Neuron (in vitro differentiated cells): Measurements from ENCODE around the gene AMN.
"Not testable (repeated sequence)": the region's sequence is repeated elsewhere in the genome, so short reads cannot be mapped to it uniquely, and the experiment has no call there.

Experiments
- H2AFZ ChIP-seq: one replicate; pipeline ENCODE4 v1.6.1; 2013; ENCODE audit warnings: low read depth, mild to moderate bottlenecking, inconsistent platforms, low read length, moderate library complexity
- H3K27me3 ChIP-seq: one replicate; pipeline ENCODE4 v1.6.1; 2013; ENCODE audit warnings: low read length; ENCODE audit not compliant: insufficient read depth
- H3K36me3 ChIP-seq: one replicate; pipeline ENCODE4 v1.6.1; 2013; ENCODE audit warnings: low read length; ENCODE audit not compliant: insufficient read depth
- H3K4me1 ChIP-seq: one replicate; pipeline ENCODE4 v1.6.1; 2013; ENCODE audit warnings: low read length; ENCODE audit not compliant: insufficient read depth
- H3K4me3 ChIP-seq: 2 replicates; pipeline ENCODE4 v1.5.1; 2013; ENCODE audit warnings: mild to moderate bottlenecking, low read length, moderate library complexity
- H3K9me3 ChIP-seq: one replicate; pipeline ENCODE4 v1.6.1; 2013; ENCODE audit warnings: low read length

The AMN gene

DNA sequence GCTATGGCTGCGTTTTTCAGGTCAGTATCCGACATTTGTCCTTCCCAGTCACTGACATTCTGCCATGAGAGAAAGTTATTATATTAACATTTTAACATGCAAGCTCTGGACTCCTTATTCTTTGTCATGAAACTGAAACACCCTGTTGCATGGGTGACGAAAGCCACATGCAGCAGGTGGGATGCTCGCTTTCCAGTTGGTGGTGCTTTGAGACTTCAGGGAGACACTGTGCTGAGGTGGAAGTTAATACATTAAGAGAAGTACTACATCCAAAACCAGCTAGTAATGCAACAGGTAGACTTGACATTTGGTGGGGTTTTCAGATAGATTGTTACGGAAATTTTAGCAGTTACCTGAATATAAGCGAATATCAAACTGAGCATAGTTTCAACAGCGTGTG lies 32.8 kb upstream of the AMN start:
- H3K9me3 ChIP-seq, result no peaks in the 10 kb centered on the region
- H3K27me3 ChIP-seq, result no peaks in the 10 kb centered on the region
- H3K36me3 ChIP-seq, result peaks cover 46% of the 10 kb centered on the region
- no peaks in the 10 kb centered on the region for H3K4me1 ChIP-seq
- H2AFZ ChIP-seq, result no peak overlapping the region
- H3K4me3 ChIP-seq, result no peak overlapping the region

DNA sequence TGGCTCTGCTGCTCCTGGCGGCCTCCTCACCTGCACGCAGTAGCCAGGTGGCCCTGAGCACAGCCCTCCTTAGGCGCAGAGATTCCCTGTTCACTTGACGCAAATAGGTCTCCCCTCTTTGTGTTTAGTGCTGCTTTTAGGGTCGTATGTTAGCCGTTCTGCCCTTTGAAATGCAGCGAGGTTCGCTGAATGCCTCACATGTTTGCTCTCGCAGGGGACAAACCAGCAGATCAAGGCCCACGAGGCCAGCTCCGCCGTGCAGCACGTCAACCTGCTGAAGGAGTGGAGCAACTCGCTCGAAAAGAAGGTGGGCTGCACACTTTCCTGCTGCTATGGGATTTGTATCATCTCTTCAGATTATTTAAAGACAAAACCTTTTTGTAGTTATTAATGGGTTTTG lies 31.4 kb upstream of the AMN start:
- Histone ChIP-seq H2AFZ (no peak overlapping the region), H3K9me3 (no peaks in the 10 kb centered on the region), H3K4me1 (no peaks in the 10 kb centered on the region), H3K27me3 (no peaks in the 10 kb centered on the region), H3K36me3 (peaks cover 45% of the 10 kb centered on the region), H3K4me3 (no peak overlapping the region)

DNA sequence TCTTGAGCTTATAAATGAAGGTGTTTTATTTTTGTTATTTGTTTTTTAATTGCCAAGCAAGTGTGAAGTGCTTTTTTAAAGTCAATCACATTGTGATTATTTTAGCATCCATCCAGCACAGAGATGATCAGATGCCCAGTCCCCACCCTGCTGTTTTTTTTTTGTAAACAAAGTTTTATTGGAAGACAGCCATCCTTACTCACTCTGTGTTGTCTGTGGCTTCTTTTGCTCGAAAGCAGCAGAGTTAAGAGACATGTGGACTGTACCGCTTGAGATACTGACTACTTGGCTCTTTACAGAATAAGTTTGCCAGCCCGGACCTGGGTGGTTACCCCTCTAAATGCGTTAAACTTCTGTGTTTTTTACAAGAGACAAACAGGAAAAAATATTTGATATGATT lies 30.9 kb upstream of the AMN start:
- no peak overlapping the region for H3K4me3 ChIP-seq
- no peaks in the 10 kb centered on the region for H3K27me3 ChIP-seq
- H3K4me1 ChIP-seq, result no peaks in the 10 kb centered on the region
- no peak overlapping the region for H2AFZ ChIP-seq
- peaks cover 40% of the 10 kb centered on the region for H3K36me3 ChIP-seq
- H3K9me3 ChIP-seq, result no peaks in the 10 kb centered on the region

DNA sequence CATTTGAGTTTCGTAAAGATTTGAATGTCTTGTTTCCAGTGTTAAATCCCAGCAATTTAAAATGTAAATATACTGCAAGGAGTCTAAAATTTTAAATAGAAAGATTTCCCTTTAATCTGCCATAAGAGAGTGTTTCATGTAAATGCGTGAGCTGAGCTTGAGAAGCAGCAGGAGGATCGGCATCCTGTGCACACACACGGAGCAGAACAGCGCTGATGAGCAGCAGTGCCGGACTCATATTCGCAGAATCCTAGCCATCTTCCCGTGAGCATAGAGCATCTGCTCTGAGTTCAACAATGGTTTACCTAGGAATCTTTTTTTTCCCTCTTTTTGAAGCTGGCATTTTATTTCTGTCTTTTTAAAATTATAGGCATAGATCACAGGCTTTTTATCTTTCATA lies 29.8 kb upstream of the AMN start:
- Histone ChIP-seq H2AFZ (no peak overlapping the region), H3K4me3 (no peak overlapping the region), H3K36me3 (peaks cover 36% of the 10 kb centered on the region), H3K27me3 (no peaks in the 10 kb centered on the region), H3K9me3 (no peaks in the 10 kb centered on the region), H3K4me1 (no peaks in the 10 kb centered on the region)

DNA sequence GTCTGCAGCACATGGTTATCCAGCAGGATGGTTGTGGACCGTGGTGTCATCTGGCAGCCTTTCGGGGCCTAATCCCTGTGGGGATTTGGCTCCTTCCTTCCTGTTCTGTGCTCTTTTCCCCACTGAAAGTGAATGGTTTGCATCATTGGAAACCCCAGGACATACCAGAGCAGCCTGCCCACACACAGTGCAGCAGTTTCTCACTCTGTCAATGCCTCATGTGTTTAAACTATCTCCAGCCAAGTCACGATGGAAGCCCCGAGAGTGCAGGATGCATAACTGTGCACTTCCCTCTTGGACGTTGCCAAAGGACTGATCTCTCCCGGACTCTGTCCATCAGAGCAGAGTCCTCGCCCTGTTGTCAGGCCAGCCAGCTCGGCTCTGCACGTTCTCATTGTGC lies 29.0 kb upstream of the AMN start:
- Histone ChIP-seq H3K9me3 (no peaks in the 10 kb centered on the region), H3K27me3 (no peaks in the 10 kb centered on the region), H3K36me3 (peaks cover 36% of the 10 kb centered on the region), H3K4me3 (no peak overlapping the region), H2AFZ (no peak overlapping the region), H3K4me1 (no peaks in the 10 kb centered on the region)

DNA sequence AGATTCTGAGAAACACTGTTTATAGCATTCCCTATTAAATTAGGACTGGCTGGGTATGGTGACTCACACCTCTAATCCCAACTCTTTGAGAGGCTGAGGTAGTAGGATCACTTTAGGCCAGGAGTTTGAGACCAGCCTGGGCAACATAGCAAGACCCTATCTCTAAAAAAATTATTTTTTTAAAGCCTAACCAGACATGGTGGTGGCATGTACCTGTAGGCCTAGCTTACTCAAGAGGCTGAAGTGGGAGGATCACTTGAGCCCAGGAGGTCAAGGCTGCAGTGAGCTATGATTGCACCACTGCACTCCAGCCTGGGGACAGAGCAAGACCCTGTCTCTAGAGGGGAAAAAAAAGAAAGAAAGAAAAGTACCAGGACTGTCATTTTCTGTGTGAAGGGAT lies 25.7 kb upstream of the AMN start:
- H3K27me3 ChIP-seq, H2AFZ ChIP-seq, H3K4me1 ChIP-seq, H3K4me3 ChIP-seq, H3K9me3 ChIP-seq: not testable (repeated sequence)
- H3K36me3 ChIP-seq, result peaks cover 20% of the 10 kb centered on the region

DNA sequence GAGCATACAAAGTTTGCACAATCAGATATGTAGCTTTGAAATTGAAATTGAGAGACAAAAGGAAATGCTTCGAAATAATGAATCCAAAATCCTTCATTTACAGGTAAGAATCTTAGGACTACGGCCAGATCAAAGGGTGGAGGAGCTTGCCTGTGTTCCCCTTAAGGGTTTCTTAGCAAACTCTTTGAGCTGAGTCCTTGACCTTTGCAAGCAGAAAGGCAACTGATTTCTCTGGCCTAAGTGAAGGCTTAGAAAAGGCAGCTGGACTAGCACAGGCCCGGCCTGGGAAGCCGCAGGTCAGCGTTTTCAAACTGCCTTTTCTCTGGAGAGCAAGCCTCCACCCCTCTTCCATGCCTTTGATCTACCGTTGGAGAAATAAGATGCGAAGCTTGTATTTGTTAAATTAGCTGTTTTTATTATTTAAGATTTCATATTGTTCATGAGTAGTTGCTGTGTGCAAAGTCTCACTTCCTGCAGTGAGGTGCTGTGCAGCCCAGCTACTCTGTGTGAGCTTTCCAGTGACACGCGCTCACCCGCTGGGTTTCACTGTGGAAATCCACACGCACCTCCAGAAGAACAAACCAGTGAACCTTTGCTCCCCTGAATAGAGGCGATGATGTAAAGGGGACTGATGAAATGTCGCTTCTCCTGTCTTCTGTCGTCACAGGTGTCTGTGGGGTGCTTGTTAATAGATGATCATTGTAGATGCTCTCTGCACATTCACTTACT lies 25.0 kb upstream of the AMN start:
- H3K4me3 ChIP-seq, result no peak overlapping the region
- no peak overlapping the region for H2AFZ ChIP-seq
- no peaks in the 10 kb centered on the region for H3K9me3 ChIP-seq
- H3K4me1 ChIP-seq, result no peaks in the 10 kb centered on the region
- no peaks in the 10 kb centered on the region for H3K27me3 ChIP-seq
- peaks cover 20% of the 10 kb centered on the region for H3K36me3 ChIP-seq

DNA sequence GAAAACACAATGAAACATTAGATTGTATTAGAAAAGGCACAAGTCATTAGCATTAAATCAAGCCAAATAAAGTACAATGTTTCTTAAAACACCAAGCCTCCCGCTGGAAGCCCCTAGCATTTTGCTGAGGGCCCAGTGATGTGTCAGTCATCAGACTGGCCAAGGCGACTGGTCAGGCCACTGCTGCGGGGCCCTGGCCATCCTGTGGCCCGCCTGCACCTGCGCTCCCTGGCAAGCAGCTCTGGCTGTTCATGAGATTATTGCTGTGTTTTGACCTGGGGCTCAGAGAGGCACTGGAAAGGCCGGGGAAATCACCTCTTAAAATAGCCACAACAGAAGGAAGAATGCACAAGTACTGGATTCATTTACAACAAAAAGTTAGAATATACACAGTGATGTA lies 24.2 kb upstream of the AMN start:
- H3K36me3 ChIP-seq, result peaks cover 23% of the 10 kb centered on the region
- H3K4me1 ChIP-seq, result no peaks in the 10 kb centered on the region
- H3K9me3 ChIP-seq, result no peaks in the 10 kb centered on the region
- no peaks in the 10 kb centered on the region for H3K27me3 ChIP-seq
- no peak overlapping the region for H3K4me3 ChIP-seq
- no peak overlapping the region for H2AFZ ChIP-seq

DNA sequence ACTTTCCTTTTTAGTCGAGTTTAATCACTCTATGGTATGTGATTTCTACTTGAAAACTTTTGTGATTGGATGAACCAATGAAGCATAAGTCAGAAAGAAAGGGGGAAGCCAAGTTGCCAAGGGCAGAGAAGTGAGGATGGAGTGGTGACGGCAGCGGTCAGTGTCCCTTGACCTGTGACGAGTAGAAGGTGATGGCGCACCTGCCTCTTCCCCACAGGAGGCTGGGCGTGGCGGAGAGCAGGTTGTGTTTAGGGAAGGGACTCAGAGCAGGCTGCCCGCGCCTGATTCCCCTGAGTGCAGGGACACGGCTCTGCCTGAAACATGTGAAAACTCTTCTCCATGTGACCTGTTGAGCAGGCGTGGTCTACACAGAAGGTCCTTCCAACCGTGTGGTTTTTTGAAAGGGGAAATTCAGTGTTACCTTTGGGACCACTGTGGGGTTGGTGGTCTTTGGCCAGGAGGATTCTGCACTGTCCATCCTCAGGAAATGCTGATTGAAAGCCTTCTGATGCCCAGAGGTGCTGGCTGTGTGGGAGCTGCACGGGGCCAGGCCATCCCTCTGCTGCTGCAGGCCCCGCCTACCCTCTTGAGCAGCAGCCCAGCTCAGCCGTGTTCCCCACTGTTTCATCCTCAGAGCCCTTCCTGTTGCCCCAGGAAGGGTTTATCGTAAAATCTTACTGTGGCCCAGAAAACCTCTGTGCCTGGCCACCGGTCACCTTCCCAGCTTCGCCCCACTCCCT lies 23.5 kb upstream of the AMN start:
- H3K9me3 ChIP-seq, result no peaks in the 10 kb centered on the region
- no peak overlapping the region for H2AFZ ChIP-seq
- H3K27me3 ChIP-seq, result no peaks in the 10 kb centered on the region
- H3K4me1 ChIP-seq, result no peaks in the 10 kb centered on the region
- H3K4me3 ChIP-seq, result no peak overlapping the region
- peaks cover 17% of the 10 kb centered on the region for H3K36me3 ChIP-seq

DNA sequence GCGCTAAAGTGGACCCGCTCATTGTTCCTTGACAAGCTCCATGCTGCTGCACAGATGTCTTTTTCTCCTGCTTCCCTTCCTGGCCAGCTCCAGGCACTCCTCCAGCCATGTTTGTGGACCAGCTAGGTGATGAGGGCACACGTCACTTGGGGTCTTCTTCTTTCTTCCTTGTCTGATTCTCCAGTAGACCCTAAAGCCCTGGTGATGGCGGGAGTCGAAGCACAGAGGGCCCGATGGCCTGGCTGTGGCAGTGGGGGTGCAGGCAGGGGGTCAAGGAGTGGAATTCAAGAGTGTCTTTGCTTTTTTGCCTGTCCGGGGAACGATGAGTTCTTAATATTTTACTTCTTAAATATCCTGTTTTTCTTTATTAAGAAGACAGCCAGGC lies 23.0 kb upstream of the AMN start:
- Histone ChIP-seq H3K4me1 (no peaks in the 10 kb centered on the region), H3K9me3 (no peaks in the 10 kb centered on the region), H3K36me3 (peaks cover 15% of the 10 kb centered on the region), H3K27me3 (no peaks in the 10 kb centered on the region), H3K4me3 (no peak overlapping the region), H2AFZ (no peak overlapping the region)

DNA sequence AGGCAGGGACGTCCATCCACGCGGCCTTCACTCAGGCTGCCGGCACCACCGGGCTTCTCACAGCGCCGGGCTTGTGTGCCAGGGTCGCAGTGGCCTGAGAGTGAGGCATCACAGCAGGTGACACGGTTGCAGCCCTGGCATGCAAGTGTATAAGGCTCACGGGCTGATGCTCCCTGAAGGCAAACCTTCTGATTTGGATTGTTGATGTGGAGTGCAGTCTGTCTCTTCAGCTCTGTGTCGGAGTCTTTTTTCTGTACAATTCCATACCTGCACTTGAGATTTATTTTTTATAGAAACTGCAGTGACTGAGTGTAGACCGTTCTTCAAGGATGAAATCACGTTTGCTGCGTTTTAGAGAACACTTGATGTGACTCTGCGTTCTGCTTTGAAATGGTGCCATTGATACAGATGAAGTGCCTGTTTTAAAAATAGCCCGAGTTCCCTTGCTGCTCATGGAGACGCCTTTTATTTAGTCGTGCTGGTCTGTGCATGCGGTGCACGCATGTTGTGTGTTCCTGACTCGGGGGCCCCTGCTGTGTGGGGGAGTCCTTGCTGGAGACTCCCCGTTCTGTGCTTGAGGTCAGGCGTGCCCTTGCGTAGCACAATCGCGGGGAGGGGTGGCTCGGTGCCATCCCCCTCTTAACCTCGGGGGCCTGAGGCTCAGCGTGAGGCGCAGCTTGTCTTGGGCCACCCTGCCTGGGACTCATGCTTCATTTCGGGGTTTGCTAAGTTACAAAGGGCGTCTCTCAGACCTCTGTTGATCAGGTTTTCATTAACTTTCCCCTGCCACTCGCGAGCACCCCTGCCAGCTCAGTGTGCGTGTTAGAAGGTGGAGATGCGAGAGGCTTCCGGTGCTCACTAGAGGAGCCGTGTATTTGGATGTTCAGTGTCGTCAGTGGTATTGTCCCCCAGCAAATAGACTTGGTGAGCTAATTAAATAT lies 21.6 kb upstream of the AMN start:
- H3K36me3 ChIP-seq, result peaks cover 16% of the 10 kb centered on the region
- H3K27me3 ChIP-seq, result no peaks in the 10 kb centered on the region
- H2AFZ ChIP-seq, result no peak overlapping the region

DNA sequence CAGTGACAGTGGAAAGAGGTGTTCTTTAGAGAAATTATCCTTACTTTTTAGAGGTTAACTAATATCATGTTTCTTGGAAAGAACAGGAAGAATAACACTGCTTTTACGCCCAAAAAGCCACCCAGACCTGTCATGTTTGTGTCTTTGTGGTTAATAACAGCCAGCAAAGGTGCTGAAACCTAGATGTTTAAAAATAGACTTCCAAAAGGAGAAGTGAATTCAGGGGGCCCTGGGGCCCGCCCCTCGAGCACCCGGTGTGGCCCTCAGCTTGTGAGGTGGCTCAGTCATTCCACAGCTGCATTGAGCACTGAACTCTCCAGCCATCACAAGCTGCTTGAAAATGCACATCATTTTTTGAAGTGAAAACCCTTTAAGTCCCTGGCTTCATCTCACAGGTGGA lies 20.8 kb upstream of the AMN start:
- Histone ChIP-seq H3K27me3 (no peaks in the 10 kb centered on the region), H3K4me1 (no peaks in the 10 kb centered on the region), H3K9me3 (peaks cover 9% of the 10 kb centered on the region), H3K36me3 (peaks cover 21% of the 10 kb centered on the region), H3K4me3 (no peak overlapping the region), H2AFZ (no peak overlapping the region)

More for the DNA sequence above, 21.6 kb upstream of the AMN start:
- no peaks in the 10 kb centered on the region for H3K4me1 ChIP-seq
- H3K9me3 ChIP-seq, result peaks cover 6% of the 10 kb centered on the region
- no peak overlapping the region for H3K4me3 ChIP-seq

DNA sequence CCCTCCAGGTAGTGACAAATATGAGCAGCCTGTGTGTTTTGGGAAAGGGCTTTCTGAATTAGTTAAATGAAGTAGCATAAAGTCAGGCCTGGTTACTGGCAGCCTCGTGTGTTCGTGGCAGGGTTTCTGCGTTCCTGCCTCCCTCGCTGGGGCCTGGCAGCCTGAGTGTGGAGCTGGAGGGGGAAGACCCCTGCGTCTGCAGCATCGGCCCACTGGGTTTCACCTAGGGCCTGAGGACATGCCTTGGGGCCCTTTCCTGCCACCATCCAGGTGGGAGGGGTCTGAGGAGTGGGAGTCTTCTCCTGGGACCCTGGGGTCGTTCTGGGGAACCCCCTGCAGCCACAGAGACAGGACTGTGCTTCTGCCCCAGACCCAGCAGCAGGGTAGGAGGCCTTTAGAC lies 20.4 kb upstream of the AMN start:
- Histone ChIP-seq H3K9me3 (peaks cover 14% of the 10 kb centered on the region), H2AFZ (no peak overlapping the region), H3K27me3 (no peaks in the 10 kb centered on the region), H3K4me3 (no peak overlapping the region), H3K4me1 (no peaks in the 10 kb centered on the region), H3K36me3 (peaks cover 26% of the 10 kb centered on the region)
